AG10803 (cell line): Measurements from ENCODE around the gene RTN4RL1.

Source experiments
- DNase-seq: peaks from one replicate; pipeline ENCODE4 v3.0.0; 2010; ENCODE audit warnings: low read depth
- H3K4me3 ChIP-seq: 2 replicates; pipeline ENCODE4 v1.5.1; 2011; ENCODE audit warnings: mild to moderate bottlenecking, low read length, control low read depth
- TF ChIP-seq, protein P1 (sequence below): conservative IDR thresholded peaks from 2 replicates; pipeline ENCODE4 v1.5.1; 2011; ENCODE audit warnings: mild to moderate bottlenecking, low read length, control low read depth, inconsistent platforms

RTN4RL1 gene

DNA sequence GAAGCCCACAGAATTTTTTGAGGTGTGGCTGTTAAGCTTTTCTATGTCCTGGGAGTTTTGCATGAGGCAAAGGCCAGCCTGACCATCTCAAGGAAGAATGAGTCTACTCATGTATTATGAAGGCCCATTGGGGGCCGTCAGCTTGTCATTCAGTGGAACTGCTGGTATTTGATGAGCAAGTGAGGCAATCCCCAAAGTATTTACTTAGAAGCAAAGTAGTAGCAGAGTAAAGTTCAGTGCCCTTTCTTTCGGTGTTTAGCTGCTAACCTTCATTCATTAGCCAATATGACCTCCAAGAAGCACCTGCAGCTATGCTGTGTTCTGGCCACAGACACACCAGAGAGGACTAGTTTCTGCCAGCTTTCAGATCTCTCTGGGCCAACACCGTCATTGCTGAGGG lies 115.1 kb downstream of the RTN4RL1 start:
- H3K4me3 ChIP-seq, result no peak overlapping the region
- TF ChIP-seq, protein P1, sequence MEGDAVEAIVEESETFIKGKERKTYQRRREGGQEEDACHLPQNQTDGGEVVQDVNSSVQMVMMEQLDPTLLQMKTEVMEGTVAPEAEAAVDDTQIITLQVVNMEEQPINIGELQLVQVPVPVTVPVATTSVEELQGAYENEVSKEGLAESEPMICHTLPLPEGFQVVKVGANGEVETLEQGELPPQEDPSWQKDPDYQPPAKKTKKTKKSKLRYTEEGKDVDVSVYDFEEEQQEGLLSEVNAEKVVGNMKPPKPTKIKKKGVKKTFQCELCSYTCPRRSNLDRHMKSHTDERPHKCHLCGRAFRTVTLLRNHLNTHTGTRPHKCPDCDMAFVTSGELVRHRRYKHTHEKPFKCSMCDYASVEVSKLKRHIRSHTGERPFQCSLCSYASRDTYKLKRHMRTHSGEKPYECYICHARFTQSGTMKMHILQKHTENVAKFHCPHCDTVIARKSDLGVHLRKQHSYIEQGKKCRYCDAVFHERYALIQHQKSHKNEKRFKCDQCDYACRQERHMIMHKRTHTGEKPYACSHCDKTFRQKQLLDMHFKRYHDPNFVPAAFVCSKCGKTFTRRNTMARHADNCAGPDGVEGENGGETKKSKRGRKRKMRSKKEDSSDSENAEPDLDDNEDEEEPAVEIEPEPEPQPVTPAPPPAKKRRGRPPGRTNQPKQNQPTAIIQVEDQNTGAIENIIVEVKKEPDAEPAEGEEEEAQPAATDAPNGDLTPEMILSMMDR, result no peak
- DNase-seq, result no peak

DNA sequence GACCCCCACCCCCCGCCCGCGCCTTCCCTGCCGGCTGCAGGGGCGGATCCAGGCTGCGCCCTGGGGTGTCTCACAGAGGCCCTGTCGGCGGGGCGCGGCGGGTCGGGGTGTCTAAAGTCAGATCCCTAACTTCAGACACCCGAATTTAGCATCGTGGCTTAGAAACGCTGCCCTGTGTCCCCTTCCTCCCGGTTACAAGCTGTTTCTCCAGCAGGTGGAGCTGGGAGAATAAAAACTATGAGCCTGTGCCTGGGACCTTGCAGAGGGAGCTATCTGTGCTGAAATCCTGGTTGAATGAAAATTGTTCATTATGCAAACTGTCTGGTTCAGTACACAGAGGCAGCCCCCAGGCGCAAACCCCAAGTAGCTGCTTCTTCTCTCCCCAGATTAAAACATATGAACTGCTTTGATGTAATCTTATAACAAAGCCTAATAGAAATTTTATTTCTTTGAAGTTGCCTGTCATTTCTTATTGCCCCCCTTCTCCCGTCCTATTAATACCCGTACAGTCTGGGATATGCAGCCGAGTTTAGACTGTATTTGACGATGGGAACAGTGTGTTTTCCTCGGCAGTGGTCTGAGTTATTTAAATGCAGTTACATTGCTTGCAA lies 116.3 kb downstream of the RTN4RL1 start:
- TF ChIP-seq, protein P1, result peak; percentile 80
- H3K4me3 ChIP-seq, result peak overlapping the region; percentile 42
- DNase-seq, result peak; percentile 75

DNA sequence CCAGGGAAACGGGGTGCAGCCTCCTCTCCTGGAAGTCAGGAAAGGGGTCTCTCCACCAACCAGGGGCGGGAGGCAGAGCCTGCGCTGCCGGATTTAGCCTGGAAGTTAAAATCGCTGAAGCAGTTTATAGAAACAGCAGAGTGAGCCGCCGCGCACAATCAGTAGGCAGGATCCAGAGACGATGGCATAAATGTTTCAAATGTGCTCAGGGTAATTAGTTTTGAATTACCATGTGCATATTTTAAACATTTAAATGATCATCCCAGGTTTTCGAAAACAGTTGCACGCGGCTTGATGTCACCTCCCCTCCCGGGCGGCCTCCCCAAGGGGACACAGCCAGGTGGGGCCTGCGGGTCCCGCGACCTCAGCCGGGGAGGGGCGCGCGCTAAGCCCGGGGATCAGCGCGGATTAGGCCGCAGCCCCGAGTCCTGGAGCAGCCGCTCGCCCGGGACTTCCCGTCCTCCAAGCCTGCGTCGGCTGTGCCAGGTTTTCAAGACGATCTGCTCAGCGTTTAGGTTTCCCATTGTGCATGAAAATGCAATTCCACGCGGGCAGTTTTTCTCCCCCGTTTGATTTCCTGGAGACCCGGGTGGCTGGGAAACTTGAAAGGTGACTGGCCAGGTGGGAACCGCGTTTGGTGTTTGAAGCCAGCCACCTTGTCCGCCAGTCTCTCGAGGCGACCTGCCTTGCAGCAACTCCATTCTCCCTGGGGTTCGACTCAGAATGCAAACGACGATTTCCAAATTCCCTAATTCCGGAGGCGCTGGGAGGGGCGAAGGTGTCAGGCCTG lies 117.0 kb downstream of the RTN4RL1 start:
- TF ChIP-seq, protein P1, result no peak
- H3K4me3 ChIP-seq, result peak overlapping the region; percentile 42
- peak; percentile 39 for DNase-seq

DNA sequence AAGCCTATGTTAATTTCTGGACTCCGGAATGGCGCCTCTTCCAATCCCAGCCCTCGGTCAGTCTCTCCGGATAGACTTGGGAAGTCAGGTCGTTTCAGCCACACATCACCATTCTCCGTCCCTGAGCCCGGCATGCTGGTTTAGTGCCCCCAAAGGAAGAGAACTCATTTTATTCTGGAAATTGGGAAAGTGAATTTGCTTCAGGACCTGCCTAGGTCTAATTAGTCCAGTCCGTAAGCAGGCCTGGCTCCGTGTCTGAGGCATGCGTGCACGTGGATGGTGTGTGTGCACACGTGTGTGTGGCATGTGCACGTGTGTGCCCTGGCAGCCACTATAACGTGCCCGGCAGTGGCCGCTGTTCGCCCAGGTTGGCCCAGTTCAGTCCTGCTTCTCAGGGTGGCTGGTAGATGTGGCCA lies 117.9 kb downstream of the RTN4RL1 start:
- TF ChIP-seq, protein P1, result no peak
- no peak overlapping the region for H3K4me3 ChIP-seq
- no peak for DNase-seq

DNA sequence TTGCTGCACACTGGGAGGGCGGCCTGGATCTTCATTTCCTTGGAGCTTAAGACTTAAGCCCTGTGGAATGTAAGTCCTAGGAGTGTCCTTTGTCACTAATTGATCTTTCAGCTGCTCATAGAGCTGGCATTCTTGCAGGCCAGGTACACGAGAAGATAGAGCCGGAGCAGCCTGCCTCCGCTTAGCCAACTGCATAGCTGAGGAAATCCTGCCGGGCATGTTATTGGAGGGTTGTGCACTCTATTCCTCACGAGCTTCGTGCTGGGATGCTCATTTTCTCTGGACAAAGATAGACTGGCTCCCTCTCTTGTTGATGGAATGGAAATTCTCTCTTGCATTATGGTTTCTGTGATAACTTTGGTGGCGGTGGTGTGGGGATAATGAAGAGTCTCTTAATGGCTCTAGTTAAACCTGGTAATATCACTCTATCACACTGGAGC lies 118.5 kb downstream of the RTN4RL1 start:
- TF ChIP-seq, protein P1, result no peak
- no peak for DNase-seq

DNA sequence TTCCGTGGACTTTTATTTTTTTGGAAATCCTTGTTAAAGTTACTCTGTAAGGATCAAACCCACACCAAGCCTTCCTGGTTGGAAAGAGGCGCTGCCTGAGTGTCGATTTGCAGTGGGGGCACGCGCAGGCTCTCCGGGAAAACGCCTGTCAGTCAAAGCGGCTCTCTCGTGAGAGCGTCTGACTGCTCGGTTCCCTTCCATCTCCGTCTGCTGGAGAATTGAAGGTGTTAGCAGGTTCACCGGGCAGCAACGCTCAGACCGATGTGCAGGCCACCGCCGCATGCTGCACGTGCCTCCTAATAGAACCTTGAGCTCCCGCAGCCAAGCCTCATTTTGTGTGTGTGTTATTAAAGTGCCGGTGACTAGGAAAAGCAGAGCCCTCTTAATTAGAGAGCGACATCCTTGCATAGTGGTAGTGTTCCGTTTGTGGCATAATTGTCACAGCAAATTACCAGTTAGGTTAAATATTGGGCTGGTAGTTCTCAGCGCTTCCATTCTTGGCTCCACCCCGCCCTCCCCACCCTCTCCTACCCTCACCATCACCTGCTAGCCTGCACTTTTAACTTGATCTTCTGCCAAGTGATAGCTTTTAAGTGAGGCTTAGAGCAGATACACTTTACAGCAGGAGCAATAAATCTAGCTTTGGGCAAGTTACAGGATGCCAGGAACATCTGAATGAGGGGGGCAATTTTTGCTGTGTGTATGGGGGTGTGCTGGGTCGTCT lies 119.8 kb downstream of the RTN4RL1 start:
- no peak for DNase-seq
- TF ChIP-seq, protein P1, result no peak
- H3K4me3 ChIP-seq, result no peak overlapping the region

More for the DNA sequence above, 118.5 kb downstream of the RTN4RL1 start:
- H3K4me3 ChIP-seq, result no peak overlapping the region
